ENCODE data around the gene SLC25A18.

Gene SLC25A18

GRCh38 chr22:17598318-17598717, 35.0 kb downstream of the SLC25A18 start:
- H3K4me3 ChIP-seq (replicated peaks in 1 of 2; ENCODE audit: low read depth in 2 of 2, low read length in 2 of 2), result no peak overlapping the region
- DNase-seq (ENCODE audit: low read depth in 2 of 2), result no peak
- no peak for TF ChIP-seq CTCF (IDR thresholded peaks at IDR 0.05; ENCODE audit: low read depth, low read length)

- DNase-seq (ENCODE audit: low read depth in 2 of 2), result no peak
- no peak overlapping the region for H3K4me3 ChIP-seq (replicated peaks in 1 of 2; ENCODE audit: low read depth in 2 of 2, low read length in 2 of 2)
- no peak for TF ChIP-seq CTCF (IDR thresholded peaks at IDR 0.05; ENCODE audit: low read depth, low read length)
Measured at GRCh38 chr22:17601031-17601430, 37.7 kb downstream of the SLC25A18 start.

- no peak for DNase-seq (ENCODE audit: low read depth in 2 of 2)
- no peak overlapping the region for H3K4me3 ChIP-seq (replicated peaks in 1 of 2; ENCODE audit: low read depth in 2 of 2, low read length in 2 of 2)
- no peak for TF ChIP-seq CTCF (IDR thresholded peaks at IDR 0.05; ENCODE audit: low read depth, low read length)
Measured at GRCh38 chr22:17603668-17604067, 40.4 kb downstream of the SLC25A18 start.

DNA sequence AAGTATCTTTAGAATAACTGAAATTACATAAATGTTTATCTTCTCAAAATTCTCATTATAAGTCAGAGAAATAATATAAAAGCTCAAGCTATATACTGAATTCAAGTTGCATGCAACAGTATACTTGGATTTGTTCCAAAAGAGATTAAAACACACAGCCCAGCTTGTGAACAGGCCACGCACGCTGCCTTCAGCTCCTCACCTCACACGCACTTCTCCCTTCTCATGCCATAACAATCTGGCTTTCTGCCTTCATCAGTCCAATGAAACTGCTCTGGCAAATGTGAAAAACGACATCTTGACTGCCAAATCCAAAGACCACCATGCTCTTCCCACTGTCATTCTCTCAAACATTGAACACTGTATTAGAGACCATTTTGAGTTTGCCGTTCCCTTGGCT, 43.2 kb downstream of the SLC25A18 start:
- no peak overlapping the region for H3K4me3 ChIP-seq (replicated peaks in 1 of 2; ENCODE audit: low read depth in 2 of 2, low read length in 2 of 2)
- TF ChIP-seq CTCF (IDR thresholded peaks at IDR 0.05; ENCODE audit: low read depth, low read length), result no peak
- peak in 1 of 2 donors; percentile 74 for DNase-seq (ENCODE audit: low read depth in 2 of 2)

DNA sequence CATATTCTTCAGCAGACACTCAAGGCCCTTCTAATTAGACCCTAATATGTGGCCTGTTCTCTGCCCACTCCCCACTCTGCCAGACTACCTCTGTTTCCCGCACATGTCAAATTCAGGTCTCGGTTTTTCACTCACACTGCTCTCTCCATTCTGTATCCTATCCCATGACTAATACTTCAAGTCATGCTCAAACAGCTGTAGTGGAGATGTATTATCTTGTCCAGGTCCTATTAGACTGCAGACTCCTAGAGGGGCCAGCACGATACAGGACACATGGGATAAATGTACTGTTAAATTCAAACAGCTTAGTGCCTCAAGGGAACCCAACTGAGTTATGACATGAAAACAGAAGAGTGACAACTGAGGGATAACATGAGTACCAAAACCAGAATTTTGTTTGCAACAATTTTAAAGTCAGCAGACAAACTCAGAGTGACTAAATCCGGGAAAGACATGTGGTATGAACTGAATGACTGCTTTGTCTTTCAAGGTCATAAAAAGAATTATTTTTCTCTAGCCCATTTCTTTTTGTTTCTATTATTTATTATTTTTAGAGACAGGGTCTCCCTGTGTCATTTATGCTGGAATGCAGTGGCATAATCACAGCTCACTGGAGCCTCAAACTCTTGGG, 44.7 kb downstream of the SLC25A18 start:
- H3K4me3 ChIP-seq (replicated peaks in 1 of 2; ENCODE audit: low read depth in 2 of 2, low read length in 2 of 2), result no peak overlapping the region
- DNase-seq (ENCODE audit: low read depth in 2 of 2), result no peak
- no peak for TF ChIP-seq CTCF (IDR thresholded peaks at IDR 0.05; ENCODE audit: low read depth, low read length)

DNA sequence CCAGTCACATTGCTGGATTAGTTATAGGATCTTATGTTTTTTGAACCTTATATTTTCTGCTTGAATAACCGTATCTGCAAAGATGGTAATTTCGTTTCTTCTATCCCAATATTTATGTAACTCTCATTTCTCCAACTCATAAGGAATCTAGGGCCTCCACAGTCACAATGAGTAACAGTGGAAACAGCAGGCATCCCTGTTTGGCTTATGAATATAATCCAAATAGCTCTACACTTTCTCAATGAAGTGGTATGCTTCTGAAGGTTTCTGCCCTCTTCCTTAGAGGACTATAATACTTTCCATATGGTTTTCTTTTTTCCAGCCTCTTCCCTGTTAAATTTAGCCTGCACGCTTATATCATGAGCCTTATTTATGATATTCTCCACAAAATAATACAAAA, 48.8 kb downstream of the SLC25A18 start:
- no peak for TF ChIP-seq CTCF (IDR thresholded peaks at IDR 0.05; ENCODE audit: low read depth, low read length)
- DNase-seq (ENCODE audit: low read depth in 2 of 2), result no peak
- H3K4me3 ChIP-seq (replicated peaks in 1 of 2; ENCODE audit: low read depth in 2 of 2, low read length in 2 of 2), result no peak overlapping the region

GRCh38 chr22:17613280-17613679, 50.0 kb downstream of the SLC25A18 start:
- no peak for DNase-seq (ENCODE audit: low read depth in 2 of 2)
- TF ChIP-seq CTCF (IDR thresholded peaks at IDR 0.05; ENCODE audit: low read depth, low read length), result no peak
- H3K4me3 ChIP-seq (replicated peaks in 1 of 2; ENCODE audit: low read depth in 2 of 2, low read length in 2 of 2), result no peak overlapping the region
